Frontal cortex (tissue), 4 donors: ENCODE measurements around the gene SP140. TPM values are rescaled to one million over a fixed set of nuclear protein-coding genes. Genes with fewer than 3 reads are reported as not detected.
"Not testable (repeated sequence)": the region's sequence is repeated elsewhere in the genome, so short reads cannot be mapped to it uniquely, and the experiment has no call there.

ENCODE experiments used
- DNase-seq, 2 donors: peaks; one replicate each; pipeline ENCODE4 v3.0.0; 2012; ENCODE audit warnings: low spot score in 2 of 2
- FAIRE-seq: peaks from 2 replicates; lab custom pipeline; 2012; peaks lifted over from hg19 to GRCh38; lab: Jason Lieb, UNC
- total RNA-seq: library from RNA; depleted of rRNA; stranded (reverse); fragments of >200 nt; gene quantifications from one replicate; pipeline ENCODE4 v1.2.3, GENCODE V29; 2014
- donor health status: control.
- donor health status: control.
- donor health status: control.

Gene SP140
- total RNA-seq, 1 donor from 2014 or later: 0.82 TPM

DNA sequence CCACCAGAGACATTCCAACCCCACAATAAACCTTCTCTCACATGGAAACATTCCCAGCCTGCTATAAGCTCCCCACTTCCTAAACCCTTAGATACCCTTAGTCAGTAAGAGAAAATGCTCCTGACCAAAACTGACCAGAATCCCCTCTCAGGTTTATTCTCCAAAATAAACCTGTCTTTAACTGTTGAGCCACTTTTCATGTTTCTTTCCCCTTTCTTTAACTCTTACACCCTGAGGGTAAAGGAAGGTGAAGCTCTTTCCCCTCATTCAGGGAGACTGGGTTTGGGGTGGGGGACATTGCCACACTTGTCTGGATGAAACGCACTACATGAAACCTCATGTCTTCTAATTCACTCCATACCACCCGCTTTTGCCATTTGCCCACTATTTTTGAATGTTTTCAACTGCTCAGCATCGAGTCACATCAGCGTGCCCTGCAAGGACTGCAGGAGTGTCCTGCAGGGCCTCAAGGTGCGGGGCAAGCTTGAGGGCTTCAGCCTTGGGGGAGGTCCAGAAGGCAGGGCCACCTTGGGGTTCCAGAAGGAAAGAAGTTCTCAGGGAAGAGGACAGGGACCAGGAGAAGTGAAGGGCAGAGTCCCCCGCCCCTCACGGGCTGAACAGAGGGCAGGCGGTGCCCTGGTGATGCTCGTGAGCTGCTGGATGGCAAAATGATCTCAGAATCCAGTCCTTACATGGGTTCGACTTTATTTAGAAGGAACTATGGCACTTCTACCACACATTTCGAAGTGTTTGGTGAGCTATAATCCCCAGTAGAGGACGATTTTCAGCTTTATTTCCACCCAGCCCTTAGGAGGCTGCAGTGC lies 97.2 kb downstream of the SP140 start:
- no peak for DNase-seq
- no peak for FAIRE-seq

DNA sequence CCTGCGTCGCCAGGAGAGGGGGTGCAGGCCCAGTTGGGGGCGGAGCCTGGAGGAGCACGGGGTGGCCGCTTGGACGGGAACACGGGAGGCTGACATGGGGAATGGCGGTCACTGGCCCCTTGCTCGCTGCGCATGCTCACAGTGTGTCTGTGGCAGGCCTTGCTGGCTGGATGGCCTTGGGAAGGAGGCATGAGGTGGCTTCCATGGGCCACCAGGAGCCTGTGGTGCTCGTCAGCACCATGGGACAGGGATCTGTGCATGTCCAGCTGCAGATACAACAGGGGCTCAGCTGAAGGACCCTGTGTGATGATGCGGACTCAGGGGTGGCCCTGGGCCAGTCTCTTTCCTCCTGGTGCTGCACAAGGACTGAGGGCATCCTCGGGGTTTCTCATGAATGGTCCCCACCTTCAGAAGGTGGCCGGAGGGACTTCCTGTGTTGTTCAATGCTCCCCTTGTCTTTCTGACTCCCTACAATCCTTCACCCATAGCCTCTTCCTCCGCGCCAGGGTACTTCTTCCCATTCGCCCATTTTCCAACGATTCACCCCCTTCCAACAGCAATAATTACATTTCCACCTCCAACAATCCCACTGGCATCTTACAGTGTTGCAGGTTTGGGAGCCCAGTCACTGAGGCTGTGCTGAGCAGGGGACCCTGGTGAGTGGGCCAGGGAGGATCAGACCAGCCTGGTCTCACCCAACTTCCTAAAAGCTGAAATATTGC lies 98.0 kb downstream of the SP140 start:
- FAIRE-seq: no peak
- DNase-seq: no peak

- no peak for FAIRE-seq
- DNase-seq: no peak
These were observed 99.0 kb downstream of the SP140 start for GRCh38 chr2:230324503-230324902.

DNA sequence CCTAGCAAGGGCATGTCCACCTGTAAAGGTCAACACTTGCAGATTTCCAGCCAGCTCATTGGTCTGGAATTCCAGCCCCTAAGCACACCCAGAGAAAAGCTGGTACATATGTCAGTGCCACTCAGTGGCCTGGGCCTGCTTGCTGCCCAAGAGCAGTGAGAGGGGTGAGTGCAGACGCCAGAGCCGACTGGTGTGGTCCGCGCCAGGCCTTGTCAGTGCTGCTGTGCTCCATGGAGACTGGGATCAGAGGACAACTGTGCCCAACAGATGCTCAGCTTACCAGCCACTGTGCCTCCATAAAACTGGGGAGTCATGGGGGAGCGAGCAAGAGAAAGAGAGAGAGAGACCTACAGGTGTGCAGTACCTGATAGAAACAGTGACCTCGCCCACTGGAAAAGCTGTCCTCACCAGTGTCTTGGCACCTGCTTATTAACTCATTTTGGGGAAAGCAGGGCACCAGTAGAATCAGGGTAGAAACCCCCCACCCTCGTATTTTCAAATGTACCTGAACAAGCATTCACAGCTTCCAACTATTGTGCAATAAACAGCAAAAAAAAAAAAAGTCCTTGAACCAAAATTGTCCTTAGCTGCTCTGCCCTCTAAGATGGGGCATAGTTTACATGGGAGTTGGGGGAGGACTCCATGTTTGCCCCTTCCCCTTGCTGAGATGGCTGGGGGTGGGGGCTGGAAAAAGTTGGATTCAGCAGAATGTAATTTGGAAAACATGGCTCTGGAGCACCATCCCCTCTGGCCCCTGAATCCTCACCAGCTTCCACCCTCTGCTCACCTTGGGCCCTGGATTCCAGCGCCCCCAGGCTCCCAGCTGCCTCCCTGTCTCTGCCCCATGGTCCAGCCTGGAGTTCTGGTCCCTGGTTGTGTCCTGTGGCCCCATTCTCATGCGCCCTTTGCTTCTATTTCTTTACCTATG lies 100.0 kb downstream of the SP140 start:
- FAIRE-seq (no peak), DNase-seq (no peak)

DNA sequence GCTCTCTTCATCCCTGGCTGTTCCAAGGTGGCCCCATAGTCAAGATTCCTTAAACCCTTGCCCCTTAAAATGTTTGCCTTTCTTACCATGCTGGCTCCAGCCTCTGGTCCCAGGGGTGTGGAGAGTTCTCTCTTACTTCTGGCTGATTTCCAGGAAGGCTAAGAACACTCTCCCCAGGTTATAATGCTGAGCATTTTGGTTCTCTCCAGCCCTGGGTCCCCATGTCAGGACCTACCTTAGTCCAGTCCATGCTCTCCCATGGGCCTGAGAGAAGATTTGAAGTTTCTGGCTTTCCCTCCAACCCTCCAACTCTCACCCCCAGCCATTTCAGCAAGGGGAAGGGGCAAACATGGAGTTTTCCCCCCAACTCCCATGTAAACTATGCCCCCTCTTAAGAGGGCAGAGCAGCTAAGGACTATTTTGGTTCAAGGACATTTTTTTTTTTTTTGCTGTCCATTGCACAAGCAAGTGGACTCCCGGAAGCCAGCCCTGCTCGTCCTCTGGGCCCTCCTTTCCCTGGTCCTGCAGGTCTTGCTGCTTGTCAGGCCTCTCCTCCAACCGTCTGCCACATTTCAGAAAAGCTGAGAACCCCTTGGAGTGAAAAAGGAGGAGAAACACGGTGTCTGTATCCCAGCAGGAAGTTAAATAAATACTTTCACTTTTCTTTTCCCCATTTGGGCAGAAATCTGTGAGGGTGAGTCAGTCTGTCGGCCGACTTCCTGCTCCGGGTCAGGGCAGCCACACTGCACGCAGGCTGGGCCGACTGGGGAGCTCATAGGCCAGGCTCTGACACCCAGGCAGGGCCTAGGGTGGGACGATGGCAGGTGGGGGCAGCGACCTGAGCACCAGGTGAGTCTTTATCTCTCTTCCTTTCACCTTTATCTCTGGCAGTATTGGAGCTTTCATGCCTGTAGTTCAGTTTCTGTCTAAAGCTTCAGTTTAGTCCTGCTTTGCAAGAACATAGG lies 101.2 kb downstream of the SP140 start, which contains the start of gene SP140L:
Gene SP140L, plus strand, starts transcription at position 741 of the 965 bp plus-strand sequence. Its CDS starts 77 bp downstream, at position 818.
- peak in 1 of 2 donors; percentile 53 for DNase-seq
- no peak for FAIRE-seq

DNA sequence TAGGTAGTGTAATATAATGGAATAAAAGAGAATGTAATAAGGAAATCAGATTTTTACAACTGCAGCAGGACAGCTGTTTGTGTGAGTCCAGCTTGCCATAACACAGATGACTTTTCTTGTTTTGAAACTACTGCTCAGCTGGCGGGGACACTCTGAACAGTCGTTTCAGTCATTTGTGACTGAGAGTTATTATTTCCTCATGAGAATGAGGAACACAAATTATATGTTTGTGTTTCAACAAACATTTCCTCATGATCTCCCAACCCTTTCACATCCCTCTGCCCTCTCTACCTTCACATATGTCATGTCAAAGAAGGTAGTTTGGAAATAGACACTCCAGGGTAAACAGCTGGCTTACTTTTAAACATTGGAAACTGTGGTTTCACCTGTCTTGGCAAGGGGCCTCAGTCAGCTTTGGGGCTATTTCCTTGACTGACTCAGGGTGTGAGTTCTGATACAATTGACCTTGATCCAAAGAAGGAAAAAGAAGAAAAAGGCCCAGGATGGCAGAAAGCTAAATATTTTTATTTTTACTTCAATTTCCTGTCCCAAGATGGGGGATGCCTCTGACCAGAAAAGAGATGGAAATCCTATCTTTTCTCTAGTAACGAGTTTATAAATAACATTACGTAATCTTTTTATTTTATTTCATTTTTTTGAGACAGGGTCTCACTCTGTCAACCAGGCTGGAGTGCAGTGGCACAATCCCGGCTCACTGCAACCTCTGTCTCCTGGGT lies 102.0 kb downstream of the SP140 start:
- no peak for DNase-seq
- no peak for FAIRE-seq

DNA sequence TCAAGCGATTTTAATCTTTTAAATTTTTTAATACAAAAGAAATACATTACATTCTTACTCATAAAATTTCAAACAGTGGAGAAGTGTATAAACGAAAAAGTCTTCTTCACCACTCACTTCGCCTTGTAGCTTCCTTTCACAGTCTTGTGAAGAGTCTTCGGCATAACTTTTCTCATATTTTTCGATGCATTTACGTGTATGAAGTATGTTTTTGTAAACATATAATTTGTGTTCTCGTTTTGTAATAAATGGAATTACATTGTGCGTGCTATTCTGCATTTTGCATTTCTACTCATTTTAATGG lies 102.6 kb downstream of the SP140 start:
- FAIRE-seq (no peak), DNase-seq (no peak)

DNA sequence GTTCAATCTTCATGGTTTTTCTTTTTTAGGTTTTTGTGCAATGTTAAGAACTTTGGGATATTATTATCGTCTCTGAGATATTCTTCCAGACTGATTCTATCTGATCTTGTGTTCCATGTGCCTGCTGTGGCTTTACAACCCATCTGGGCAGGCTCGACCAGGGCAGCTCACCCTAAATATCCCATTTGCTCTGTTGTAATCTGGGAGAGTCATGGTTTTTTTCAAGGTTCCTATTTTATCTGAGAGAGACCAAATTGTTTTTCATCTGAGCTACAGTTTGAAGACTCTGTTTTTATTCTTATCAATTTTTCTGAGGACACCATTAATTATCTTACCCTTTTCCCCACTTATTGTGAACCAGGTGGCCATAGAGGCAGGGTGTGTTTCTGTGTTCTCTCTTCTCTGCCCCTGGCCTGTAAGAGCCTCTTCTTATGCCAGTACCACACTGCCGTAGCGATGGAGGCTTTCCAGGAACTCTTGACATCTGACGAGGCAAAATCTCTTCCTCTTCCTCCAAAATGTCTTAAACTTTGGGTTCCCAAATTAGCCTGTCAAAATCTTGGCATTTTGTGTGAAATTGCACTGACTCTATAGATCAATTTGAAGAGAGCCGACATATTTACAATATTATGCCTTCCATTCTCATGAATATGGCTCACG lies 104.5 kb downstream of the SP140 start:
- no peak for FAIRE-seq
- DNase-seq: no peak

DNA sequence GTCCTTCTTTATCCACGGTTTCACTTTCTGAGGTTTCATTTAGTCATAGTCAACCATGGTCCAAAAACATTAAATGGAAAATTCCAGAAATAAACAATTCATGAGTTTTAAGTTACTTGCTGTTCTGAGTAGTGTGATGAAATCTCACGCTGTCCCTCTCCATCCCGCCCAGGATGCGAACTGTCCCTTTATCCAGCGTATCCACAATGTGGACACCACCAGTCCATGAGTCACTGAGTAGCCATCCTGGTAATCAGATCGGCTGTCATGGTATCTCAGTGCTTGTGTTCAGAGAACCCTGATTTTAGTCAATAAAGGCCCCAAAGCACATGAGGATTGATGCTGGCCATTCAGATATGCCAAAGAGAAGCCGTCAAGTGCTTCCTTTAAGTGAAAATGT lies 105.2 kb downstream of the SP140 start:
- FAIRE-seq: no peak

DNA sequence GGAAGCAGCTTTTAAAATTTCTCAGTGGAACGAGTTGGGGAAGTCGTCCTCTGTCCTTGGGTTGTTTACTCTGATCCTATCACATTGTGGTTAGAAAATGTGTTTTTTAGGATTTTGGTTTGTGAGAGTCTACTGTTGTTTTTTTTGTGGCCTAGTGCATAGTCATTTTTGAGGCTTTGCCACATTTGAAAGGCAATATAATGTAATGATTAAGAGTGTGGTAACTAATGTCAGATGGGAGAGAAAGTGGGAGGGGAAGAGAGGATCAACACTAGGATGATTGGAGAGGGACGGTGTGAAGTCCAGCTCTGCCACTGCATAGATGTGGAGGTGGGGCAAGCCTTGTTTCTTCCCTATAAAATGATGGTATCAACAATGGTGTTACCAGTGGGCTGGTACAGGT lies 109.9 kb downstream of the SP140 start:
- DNase-seq: no peak
- no peak for FAIRE-seq

More for the DNA sequence above, 105.2 kb downstream of the SP140 start:
- DNase-seq: no peak

- no peak for FAIRE-seq
- DNase-seq: no peak
These were observed 110.4 kb downstream of the SP140 start for GRCh38 chr2:230335864-230336506.

DNA sequence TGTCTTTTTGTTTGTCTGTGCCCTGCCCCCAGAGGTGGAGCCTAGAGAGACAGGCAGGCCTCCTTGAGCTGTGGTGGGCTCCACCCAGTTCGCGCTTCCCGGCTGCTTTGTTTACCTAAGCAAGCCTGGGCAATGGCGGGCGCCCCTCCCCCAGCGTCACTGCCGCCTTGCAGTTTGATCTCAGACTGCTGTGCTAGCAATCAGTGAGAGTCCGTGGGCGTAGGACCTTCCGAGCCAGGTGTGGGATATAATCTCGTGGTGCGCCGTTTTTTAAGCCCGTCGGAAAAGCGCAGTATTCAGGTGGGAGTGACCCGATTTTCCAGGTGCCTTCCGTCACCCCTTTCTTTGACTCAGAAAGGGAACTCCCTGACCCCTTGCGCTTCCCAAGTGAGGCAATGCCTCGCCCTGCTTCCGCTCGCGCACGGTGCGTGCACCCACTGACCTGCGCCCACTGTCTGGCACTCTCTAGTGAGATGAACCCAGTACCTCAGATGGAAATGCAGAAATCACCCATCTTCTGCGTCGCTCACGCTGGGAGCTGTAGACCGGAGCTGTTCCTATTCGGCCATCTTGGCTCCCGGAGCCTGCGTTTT lies 116.5 kb downstream of the SP140 start:
- not testable (repeated sequence) for FAIRE-seq, DNase-seq

GRCh38 chr2:230343041-230343624 lies 117.6 kb downstream of the SP140 start:
- not testable (repeated sequence) for FAIRE-seq, DNase-seq

DNA sequence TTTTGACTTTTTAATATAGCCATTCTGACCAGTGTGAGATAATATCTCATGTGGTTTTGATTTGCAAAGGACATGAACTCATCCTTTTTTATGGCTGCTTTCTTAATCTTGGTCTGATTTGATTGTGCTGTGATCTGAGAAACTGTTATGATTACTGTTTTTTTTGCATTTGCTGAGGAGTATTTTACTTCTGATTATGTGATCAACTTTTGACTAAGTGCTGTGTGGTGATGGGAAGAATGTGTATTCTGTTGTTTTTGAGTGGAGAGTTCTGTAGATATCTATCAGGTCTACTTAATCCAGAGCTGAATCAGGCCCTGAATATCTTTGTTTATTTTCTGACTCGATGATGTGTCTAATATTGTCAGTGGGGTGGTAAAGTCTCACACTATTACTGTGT lies 118.2 kb downstream of the SP140 start:
- FAIRE-seq (no peak), DNase-seq (no peak)

DNA sequence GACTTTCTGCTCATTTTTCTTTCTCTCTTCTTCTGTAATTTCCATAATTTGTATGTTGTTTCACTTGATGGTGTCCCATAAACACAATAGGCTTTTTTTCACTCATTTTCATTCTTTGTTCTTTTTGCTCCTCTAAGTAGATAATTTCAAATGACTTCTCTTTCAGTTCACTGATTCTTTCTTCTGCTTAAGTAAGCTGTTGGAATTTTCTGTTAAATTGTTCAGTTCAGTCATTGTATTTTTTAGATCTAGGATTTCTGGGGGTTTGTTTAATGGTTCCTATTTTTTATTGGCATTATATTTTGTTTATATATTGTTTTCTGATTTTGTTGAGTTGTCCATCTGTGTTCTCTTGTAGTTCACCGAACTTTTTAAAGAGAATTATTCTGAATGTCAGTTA lies 120.9 kb downstream of the SP140 start:
- no peak for DNase-seq
- no peak for FAIRE-seq

GRCh38 chr2:230346921-230347533 lies 121.5 kb downstream of the SP140 start:
- DNase-seq: no peak
- no peak for FAIRE-seq
